Right atrium auricular region (tissue), 2 donors: ENCODE data around the gene OTOF. TPM values are rescaled to one million over a fixed set of nuclear protein-coding genes. Genes with fewer than 3 reads are reported as not detected.

ENCODE experiments used
- DNase-seq: peaks from one replicate; pipeline ENCODE4 v3.0.0-alpha.2; 2019; ENCODE audit warnings: low spot score
- H3K27ac ChIP-seq, 2 donors: fragments of 200-600 bp; sonication (generic); 1 replicate in 1 of 2; 2 replicates in 1 of 2; pipeline ENCODE4 v1.5.1; 2016 to 2019
- H3K27me3 ChIP-seq, 2 donors: fragments of 200-600 bp; sonication (generic); one replicate each; pipeline versions ENCODE4 v1.5.1 to v1.6.0; 2017 to 2019
- H3K36me3 ChIP-seq: fragments of 200-600 bp; sonication (generic); one replicate; pipeline ENCODE4 v1.5.1; 2016
- H3K4me1 ChIP-seq, 2 donors: fragments of 200-600 bp; sonication (generic); one replicate each; pipeline versions ENCODE4 v1.5.1 to v1.6.0; 2017 to 2019
- H3K4me3 ChIP-seq, 2 donors: fragments of 200-600 bp; sonication (generic); 1 replicate in 1 of 2; 2 replicates in 1 of 2; pipeline ENCODE4 v1.5.1; 2017 to 2019; ENCODE audit warnings: mild to moderate bottlenecking in 1 of 2, moderate library complexity in 1 of 2
- H3K9me3 ChIP-seq, 2 donors: fragments of 200-600 bp; sonication (generic); one replicate each; pipeline ENCODE4 v1.5.1; 2019
- total RNA-seq, 2 donors: library from RNA; depleted of rRNA; stranded (reverse); fragments of >200 nt; gene quantifications; one replicate each; pipeline ENCODE4 v1.1.0, GENCODE V29; 2016
- TF ChIP-seq, protein P1 (sequence below), 2 donors: fragments of 200-600 bp; sonication (generic); IDR thresholded peaks; one replicate each; pipeline ENCODE4 v1.5.1; 2019; ENCODE audit warnings: antibody characterized with exemption in 2 of 2

The OTOF gene
- total RNA-seq, 2 donors from 2014 or later = 0.08 to 0.33 TPM

DNA sequence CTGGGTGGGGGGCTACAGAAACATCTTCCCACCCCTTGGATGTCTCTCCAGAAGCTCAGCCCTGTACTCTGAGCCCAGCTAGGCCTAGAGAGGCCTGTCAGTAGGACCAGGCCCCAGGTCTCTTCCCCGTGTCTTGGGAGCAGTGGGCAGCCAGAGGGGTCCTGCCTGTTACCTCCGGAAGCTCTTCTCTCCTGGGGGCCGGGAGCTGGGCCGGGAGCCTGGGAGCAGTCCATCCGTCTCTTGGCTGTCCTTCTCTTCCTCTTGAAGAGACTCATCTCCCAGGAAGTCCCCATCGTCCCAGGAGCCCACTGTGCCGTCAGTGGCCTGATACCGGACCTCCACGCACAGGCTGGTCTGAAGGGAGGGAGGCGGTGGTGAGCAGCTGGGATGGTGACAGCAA, 38.3 kb upstream of the OTOF start:
- no peak for DNase-seq
- Histone ChIP-seq H3K4me1 (no peaks in the 10 kb centered on the region), H3K27ac (no peak overlapping the region), H3K36me3 (no peaks in the 10 kb centered on the region), H3K4me3 (no peak overlapping the region), H3K27me3 (no peaks in the 10 kb centered on the region), H3K9me3 (no peaks in the 10 kb centered on the region)
- TF ChIP-seq, protein P1, sequence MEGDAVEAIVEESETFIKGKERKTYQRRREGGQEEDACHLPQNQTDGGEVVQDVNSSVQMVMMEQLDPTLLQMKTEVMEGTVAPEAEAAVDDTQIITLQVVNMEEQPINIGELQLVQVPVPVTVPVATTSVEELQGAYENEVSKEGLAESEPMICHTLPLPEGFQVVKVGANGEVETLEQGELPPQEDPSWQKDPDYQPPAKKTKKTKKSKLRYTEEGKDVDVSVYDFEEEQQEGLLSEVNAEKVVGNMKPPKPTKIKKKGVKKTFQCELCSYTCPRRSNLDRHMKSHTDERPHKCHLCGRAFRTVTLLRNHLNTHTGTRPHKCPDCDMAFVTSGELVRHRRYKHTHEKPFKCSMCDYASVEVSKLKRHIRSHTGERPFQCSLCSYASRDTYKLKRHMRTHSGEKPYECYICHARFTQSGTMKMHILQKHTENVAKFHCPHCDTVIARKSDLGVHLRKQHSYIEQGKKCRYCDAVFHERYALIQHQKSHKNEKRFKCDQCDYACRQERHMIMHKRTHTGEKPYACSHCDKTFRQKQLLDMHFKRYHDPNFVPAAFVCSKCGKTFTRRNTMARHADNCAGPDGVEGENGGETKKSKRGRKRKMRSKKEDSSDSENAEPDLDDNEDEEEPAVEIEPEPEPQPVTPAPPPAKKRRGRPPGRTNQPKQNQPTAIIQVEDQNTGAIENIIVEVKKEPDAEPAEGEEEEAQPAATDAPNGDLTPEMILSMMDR (IDR thresholded peaks at IDR 0.05) = no peak

DNA sequence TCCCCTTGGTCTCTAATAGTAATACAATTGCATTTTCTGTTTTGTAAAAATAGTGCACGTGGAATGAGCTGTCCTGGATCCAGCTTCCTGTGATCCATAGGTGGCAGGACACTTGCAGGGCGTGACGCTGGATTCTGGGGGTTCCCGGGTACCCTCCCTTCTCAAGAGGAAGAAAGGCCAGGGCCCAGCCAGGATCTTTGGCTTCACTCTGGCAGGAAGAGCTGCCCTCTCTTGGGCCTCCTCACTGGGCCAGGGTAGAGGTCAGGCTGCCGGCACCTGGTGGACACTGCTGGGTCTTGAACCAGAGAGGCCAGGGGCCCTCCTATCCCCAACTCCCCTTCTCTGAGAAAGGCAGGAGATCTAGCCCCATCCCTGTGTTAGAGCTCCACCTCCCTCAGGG, 37.8 kb upstream of the OTOF start:
- no peak overlapping the region for H3K27ac ChIP-seq
- H3K36me3 ChIP-seq = no peaks in the 10 kb centered on the region
- no peaks in the 10 kb centered on the region for H3K9me3 ChIP-seq
- no peak overlapping the region for H3K4me3 ChIP-seq
- no peaks in the 10 kb centered on the region for H3K27me3 ChIP-seq
- no peak for DNase-seq
- H3K4me1 ChIP-seq = no peaks in the 10 kb centered on the region
- TF ChIP-seq, protein P1 (IDR thresholded peaks at IDR 0.05) = no peak

DNA sequence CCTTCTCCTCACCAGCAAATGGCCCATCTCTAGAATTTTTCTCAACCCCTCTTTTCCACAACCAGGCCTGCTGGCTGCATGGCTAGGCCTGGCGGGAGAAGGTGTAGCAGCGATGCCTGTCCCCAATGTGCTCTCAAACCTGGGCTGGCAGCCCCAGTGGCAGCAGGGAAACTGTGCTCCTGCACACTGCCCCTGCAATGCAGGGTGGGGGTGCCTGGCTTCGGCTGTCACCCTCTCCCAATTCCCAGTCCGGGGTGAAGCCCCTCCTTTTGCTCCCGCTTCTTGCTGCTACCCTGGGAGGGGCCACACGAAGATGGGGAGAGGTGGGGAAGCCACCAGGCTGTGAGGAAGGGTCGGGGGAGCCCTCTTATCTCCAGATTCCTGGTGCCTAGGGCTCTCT, 36.1 kb upstream of the OTOF start:
- Histone ChIP-seq H3K4me3 (no peak overlapping the region), H3K27me3 (no peaks in the 10 kb centered on the region)

DNA sequence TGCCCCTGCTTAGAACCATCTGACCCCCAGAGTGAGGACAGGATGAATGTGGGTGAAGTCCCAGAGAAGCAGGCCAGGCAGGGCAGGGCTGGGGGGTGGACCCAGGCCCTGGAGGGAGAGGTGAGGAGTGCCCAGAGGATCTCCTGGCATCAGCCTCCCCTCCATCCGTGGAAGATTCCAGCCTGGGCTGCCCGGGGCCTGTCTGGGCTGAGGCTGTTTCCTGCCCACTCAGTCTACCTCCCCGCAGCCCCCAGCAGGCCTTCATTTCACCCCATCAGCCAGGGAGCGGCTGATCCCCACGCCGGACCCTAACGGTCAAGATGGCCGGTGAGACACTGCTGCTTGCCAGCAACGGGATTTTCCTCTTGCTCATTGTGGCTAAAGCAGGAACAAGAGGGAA, 35.3 kb upstream of the OTOF start:
- TF ChIP-seq, protein P1 (IDR thresholded peaks at IDR 0.05) = no peak
- H3K27me3 ChIP-seq = no peaks in the 10 kb centered on the region
- H3K27ac ChIP-seq = no peak overlapping the region
- DNase-seq = no peak
- H3K4me3 ChIP-seq = no peak overlapping the region
- no peaks in the 10 kb centered on the region for H3K9me3 ChIP-seq
- no peaks in the 10 kb centered on the region for H3K36me3 ChIP-seq
- no peaks in the 10 kb centered on the region for H3K4me1 ChIP-seq

More for the DNA sequence above, 36.1 kb upstream of the OTOF start:
- H3K36me3 ChIP-seq = no peaks in the 10 kb centered on the region
- no peak overlapping the region for H3K27ac ChIP-seq
- no peaks in the 10 kb centered on the region for H3K4me1 ChIP-seq
- no peak for DNase-seq
- H3K9me3 ChIP-seq = no peaks in the 10 kb centered on the region
- TF ChIP-seq, protein P1 (IDR thresholded peaks at IDR 0.05) = no peak

DNA sequence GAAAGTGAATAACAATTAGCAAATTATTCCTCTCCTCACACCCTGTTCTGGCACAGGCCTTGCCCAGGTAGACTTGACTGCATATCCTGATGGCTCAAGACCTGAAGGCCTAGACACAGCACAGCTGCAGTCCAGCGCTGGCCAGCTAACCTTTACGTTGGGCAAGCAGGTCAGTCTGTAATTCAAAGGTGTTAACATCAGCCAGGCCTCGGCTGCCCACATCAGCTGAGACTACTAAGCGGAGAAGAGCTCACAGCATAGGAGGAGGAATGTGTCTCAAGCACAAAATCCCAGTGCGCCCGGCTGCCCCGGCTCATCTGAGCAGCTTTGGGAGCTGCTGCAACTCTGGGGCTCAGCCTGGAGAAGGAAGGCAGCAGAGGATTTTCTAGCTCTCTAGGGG, 33.5 kb upstream of the OTOF start:
- no peak overlapping the region for H3K4me3 ChIP-seq
- TF ChIP-seq, protein P1 (IDR thresholded peaks at IDR 0.05) = no peak
- H3K27me3 ChIP-seq = no peaks in the 10 kb centered on the region
- no peaks in the 10 kb centered on the region for H3K9me3 ChIP-seq
- no peaks in the 10 kb centered on the region for H3K4me1 ChIP-seq
- no peaks in the 10 kb centered on the region for H3K36me3 ChIP-seq
- no peak overlapping the region for H3K27ac ChIP-seq
- no peak for DNase-seq

DNA sequence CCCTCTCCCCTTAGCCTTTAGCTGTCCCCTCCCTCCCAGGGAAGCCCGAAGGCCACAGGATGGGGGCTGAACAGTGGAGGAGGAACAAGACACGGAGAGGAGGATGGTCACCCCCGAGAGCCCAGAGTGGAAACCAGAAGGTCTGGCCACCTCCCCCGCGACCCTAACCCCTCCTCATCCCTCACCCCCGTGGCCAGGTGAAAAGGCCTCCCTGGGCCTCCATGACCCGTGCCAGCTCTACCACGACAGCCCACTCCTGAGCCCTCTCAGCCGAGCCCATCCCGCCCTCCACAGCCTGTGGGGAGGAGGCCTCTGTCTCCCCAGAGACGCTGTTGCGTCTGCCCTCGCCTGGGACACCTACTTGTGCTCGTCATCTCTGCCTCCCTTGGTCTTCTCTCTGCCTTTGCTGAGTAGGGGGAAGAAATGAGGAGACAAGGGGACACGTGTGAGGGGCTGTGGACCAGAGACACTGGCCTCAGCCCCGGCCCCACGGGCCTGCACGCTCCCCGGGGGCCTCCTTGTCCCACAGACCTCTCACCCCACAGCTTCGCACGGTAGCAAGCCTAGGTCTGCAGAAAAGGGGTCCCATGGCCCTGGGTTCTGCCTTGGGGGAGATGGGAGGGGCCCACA, 32.5 kb upstream of the OTOF start:
- Histone ChIP-seq H3K4me3 (no peak overlapping the region), H3K4me1 (no peaks in the 10 kb centered on the region), H3K36me3 (no peaks in the 10 kb centered on the region), H3K27ac (no peak overlapping the region), H3K9me3 (no peaks in the 10 kb centered on the region), H3K27me3 (no peaks in the 10 kb centered on the region)
- DNase-seq = no peak
- TF ChIP-seq, protein P1 (IDR thresholded peaks at IDR 0.05) = no peak
